Gastrocnemius medialis (tissue), 4 donors: ENCODE data around the gene CNST. TPM values are rescaled to one million over a fixed set of nuclear protein-coding genes. Genes with fewer than 3 reads are reported as not detected.
A peak's percentile ranks its signal among the peaks of the same experiment; 100 is the strongest.
"Not testable (repeated sequence)": the region's sequence is repeated elsewhere in the genome, so short reads cannot be mapped to it uniquely, and the experiment has no call there.

Experiments used
- ATAC-seq, 2 donors: fragments of 150-250 bp; one replicate each; pipeline ENCODE4 v1.9.1; 2016
- DNase-seq, 2 donors: peaks; one replicate each; pipeline ENCODE4 v3.0.0-alpha.2; 2019
- H3K27ac ChIP-seq, 4 donors: fragments of 200-600 bp; sonication (generic); 1 replicate in 1 of 4; 2 replicates in 3 of 4; pipeline ENCODE4 v1.5.1; 2016 to 2018; ENCODE audit warnings: mild to moderate bottlenecking in 2 of 4, moderate library complexity in 1 of 4
- H3K27me3 ChIP-seq, 3 donors: fragments of 200-600 bp; sonication (generic) in 2 of 3; 1 replicate in 1 of 3; 2 replicates in 2 of 3; pipeline versions ENCODE4 v1.5.1 to v1.6.0; 2016 to 2019; ENCODE audit warnings: mild to moderate bottlenecking in 1 of 3, moderate library complexity in 1 of 3
- H3K36me3 ChIP-seq, 2 donors: fragments of 200-600 bp; sonication (generic) in 1 of 2; one replicate each; pipeline ENCODE4 v1.5.1; 2017 to 2018
- H3K4me1 ChIP-seq, 2 donors: fragments of 200-600 bp; sonication (generic) in 1 of 2; one replicate each; pipeline ENCODE4 v1.5.1; 2016 to 2017; ENCODE audit warnings: mild to moderate bottlenecking in 2 of 2
- H3K4me3 ChIP-seq, 4 donors: fragments of 200-600 bp; sonication (generic) in 3 of 4; 1 replicate in 1 of 4; 2 replicates in 3 of 4; pipeline ENCODE4 v1.5.1; 2016 to 2019; ENCODE audit warnings: mild to moderate bottlenecking in 2 of 4
- H3K9me3 ChIP-seq, 3 donors: fragments of 200-600 bp; sonication (generic) in 2 of 3; 1 replicate in 1 of 3; 2 replicates in 2 of 3; pipeline ENCODE4 v1.5.1; 2016 to 2019
- POLR2A ChIP-seq, 2 donors: fragments of 450-650 bp; IDR thresholded peaks; one replicate each; pipeline ENCODE4 v1.6.1; 2017; ENCODE audit warnings: antibody characterized with exemption in 2 of 2, mild to moderate bottlenecking in 2 of 2, moderate library complexity in 2 of 2
- in situ Hi-C, 4 donors: fragments of 200-750 bp; cut with MboI; loops; one replicate each; pipeline versions ENCODE4 v1.15.0 to v1.8.0; 2017; ENCODE audit warnings: low sequenced_read_pairs in 4 of 4
- intact Hi-C: fragments of 100-400 bp; cut with DNase I; formaldehyde crosslinking; loops from one replicate; pipeline ENCODE4 v1.15.1; 2023; ENCODE audit warnings: low total_unique reads
- total RNA-seq, 4 donors: library from RNA; depleted of rRNA; stranded (reverse); fragments of >200 nt; gene quantifications; one replicate each; pipeline versions ENCODE4 v1.1.0 to v1.2.3, GENCODE V29; 2016
- TF ChIP-seq, protein P1 (sequence below), 5 experiments: fragments of 450-650 bp in 3 of 5; fragments of 200-600 bp in 2 of 5; sonication (generic) in 2 of 5; IDR thresholded peaks in 4 of 5; conservative IDR thresholded peaks in 1 of 5; 1 replicate in 4 of 5; 2 replicates in 1 of 5; pipeline ENCODE4 v1.5.1; 2016 to 2019; ENCODE audit warnings: antibody characterized with exemption in 5 of 5, mild to moderate bottlenecking in 3 of 5, moderate library complexity in 3 of 5

The CNST gene
- total RNA-seq, 4 donors from 2014 or later = 62.7 to 105 (median 81.5) TPM

GRCh38 chr1:246587032-246587431, 20.8 kb downstream of the CNST start:
- H3K9me3 ChIP-seq = no peaks in the 10 kb centered on the region
- TF ChIP-seq, protein P1, sequence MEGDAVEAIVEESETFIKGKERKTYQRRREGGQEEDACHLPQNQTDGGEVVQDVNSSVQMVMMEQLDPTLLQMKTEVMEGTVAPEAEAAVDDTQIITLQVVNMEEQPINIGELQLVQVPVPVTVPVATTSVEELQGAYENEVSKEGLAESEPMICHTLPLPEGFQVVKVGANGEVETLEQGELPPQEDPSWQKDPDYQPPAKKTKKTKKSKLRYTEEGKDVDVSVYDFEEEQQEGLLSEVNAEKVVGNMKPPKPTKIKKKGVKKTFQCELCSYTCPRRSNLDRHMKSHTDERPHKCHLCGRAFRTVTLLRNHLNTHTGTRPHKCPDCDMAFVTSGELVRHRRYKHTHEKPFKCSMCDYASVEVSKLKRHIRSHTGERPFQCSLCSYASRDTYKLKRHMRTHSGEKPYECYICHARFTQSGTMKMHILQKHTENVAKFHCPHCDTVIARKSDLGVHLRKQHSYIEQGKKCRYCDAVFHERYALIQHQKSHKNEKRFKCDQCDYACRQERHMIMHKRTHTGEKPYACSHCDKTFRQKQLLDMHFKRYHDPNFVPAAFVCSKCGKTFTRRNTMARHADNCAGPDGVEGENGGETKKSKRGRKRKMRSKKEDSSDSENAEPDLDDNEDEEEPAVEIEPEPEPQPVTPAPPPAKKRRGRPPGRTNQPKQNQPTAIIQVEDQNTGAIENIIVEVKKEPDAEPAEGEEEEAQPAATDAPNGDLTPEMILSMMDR (IDR thresholded peaks at IDR 0.05 in 4 of 5, conservative IDR thresholded peaks at IDR 0.05 in 1 of 5) = no peak
- TF ChIP-seq POLR2A (IDR thresholded peaks at IDR 0.05) = no peak
- H3K4me1 ChIP-seq = peaks cover 48 to 67% of the 10 kb centered on the region in 2 donors
- no peak for DNase-seq
- no peak for ATAC-seq
- H3K4me3 ChIP-seq = no peak overlapping the region
- in situ Hi-C loops = no loop called here
- intact Hi-C loops = no loop called here
- peaks cover 0 to 6% of the 10 kb centered on the region in 2 donors for H3K36me3 ChIP-seq
- H3K27ac ChIP-seq = peak overlapping the region; percentile 47 to 91 (median 54)
- H3K27me3 ChIP-seq = no peaks in the 10 kb centered on the region

DNA sequence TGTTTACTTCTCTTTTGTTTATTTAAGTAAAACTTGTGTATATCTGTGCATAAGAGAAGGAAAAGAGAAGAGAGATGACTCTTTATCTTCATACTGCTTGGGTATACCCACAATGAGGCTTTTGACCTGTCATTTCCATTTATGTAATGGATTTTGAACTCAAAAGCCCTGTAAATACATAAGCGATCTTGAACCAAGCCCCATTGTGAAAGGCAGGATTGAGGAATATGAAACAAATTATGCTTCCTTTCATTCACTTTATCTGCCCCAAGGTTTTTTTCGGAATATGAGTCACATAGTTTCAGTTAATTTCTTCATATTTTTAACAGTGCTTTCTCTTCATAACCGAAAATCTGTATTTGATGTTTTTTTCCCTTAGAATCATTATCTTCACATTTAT, 21.4 kb downstream of the CNST start:
- Histone ChIP-seq H3K4me3 (no peak overlapping the region), H3K27me3 (no peaks in the 10 kb centered on the region), H3K4me1 (peaks cover 48 to 61% of the 10 kb centered on the region in 2 donors), H3K36me3 (peaks cover 0 to 12% of the 10 kb centered on the region in 2 donors), H3K27ac (peak overlapping the region; percentile 47 to 91 (median 54)), H3K9me3 (no peaks in the 10 kb centered on the region)
- intact Hi-C loops (no loop called here), in situ Hi-C loops (no loop called here)
- DNase-seq (no peak), ATAC-seq (no peak)
- TF ChIP-seq, protein P1 (IDR thresholded peaks at IDR 0.05 in 4 of 5, conservative IDR thresholded peaks at IDR 0.05 in 1 of 5) = no peak
- TF ChIP-seq POLR2A (IDR thresholded peaks at IDR 0.05) = no peak

- Histone ChIP-seq H3K9me3 (no peaks in the 10 kb centered on the region), H3K4me1 (peaks cover 41 to 55% of the 10 kb centered on the region in 2 donors), H3K36me3 (peaks cover 0 to 18% of the 10 kb centered on the region in 2 donors), H3K27ac (peak overlapping the region; percentile 47 to 91 (median 54)), H3K4me3 (no peak overlapping the region), H3K27me3 (no peaks in the 10 kb centered on the region)
- ATAC-seq (no peak), DNase-seq (no peak)
- intact Hi-C loops = no loop called here
- in situ Hi-C loops = no loop called here
- TF ChIP-seq, protein P1 (IDR thresholded peaks at IDR 0.05 in 4 of 5, conservative IDR thresholded peaks at IDR 0.05 in 1 of 5) = no peak
- no peak for TF ChIP-seq POLR2A (IDR thresholded peaks at IDR 0.05)
Measured at GRCh38 chr1:246588159-246588721, 22.0 kb downstream of the CNST start.

DNA sequence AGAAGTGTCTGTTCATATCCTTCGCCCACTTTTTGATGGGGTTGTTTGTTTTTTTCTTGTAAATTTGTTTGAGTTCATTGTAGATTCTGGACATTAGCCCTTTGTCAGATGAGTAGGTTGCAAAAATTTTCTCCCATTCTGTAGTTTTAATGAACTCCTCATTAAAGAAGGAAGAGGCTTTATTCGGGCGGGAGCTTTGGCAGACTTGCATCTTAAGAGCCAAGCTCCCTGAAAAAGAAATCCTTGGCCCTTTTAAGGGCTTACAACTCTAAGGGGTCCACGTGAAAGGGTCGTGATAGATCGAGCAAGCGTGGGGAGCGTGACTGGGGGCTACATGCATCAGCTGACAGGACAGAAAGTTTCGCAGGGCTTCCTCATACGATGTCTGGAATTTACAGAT, 23.7 kb downstream of the CNST start:
- H3K27me3 ChIP-seq, H3K4me3 ChIP-seq, H3K9me3 ChIP-seq, ATAC-seq, in situ Hi-C loops, H3K27ac ChIP-seq, intact Hi-C loops, DNase-seq: not testable (repeated sequence)
- Histone ChIP-seq H3K4me1 (peaks cover 24 to 38% of the 10 kb centered on the region in 2 donors), H3K36me3 (peaks cover 0 to 33% of the 10 kb centered on the region in 2 donors)

GRCh38 chr1:246591047-246591446, 24.8 kb downstream of the CNST start:
- in situ Hi-C loops (no loop called here), intact Hi-C loops (no loop called here)
- DNase-seq (no peak), ATAC-seq (peak in 1 of 2 donors; percentile 34)
- no peak for TF ChIP-seq POLR2A (IDR thresholded peaks at IDR 0.05)
- TF ChIP-seq, protein P1 (IDR thresholded peaks at IDR 0.05 in 4 of 5, conservative IDR thresholded peaks at IDR 0.05 in 1 of 5) = peak in 1 of 5 experiments; percentile 5
- Histone ChIP-seq H3K4me3 (no peak overlapping the region), H3K27me3 (no peaks in the 10 kb centered on the region), H3K9me3 (no peaks in the 10 kb centered on the region), H3K4me1 (peaks cover 21 to 31% of the 10 kb centered on the region in 2 donors), H3K36me3 (peaks cover 0 to 39% of the 10 kb centered on the region in 2 donors), H3K27ac (peak overlapping the region in 1 of 4 donors; percentile 6)
